CD4-positive, CD25-positive, alpha-beta regulatory T cell (primary cell): Measurements from ENCODE around the gene SULT2A1. TPM values are rescaled to one million over a fixed set of nuclear protein-coding genes. Genes with fewer than 3 reads are reported as not detected.

Source experiments
- polyA plus RNA-seq, 4 donors: library from polyadenylated mRNA; unstranded; fragments of 300-500 nt; fragmentation: Illumina TruSeq; gene quantifications; one replicate each; pipeline ENCODE4 v1.2.3, GENCODE V29; 2021
- total RNA-seq: library from RNA; stranded (reverse); gene quantifications from one replicate; pipeline ENCODE4 v1.2.3, GENCODE V29; 2022

Gene SULT2A1
- total and polyA plus RNA-seq, 5 donors from 2014 or later, result not detected

Other genes starting within 250 kb of the SULT2A1 start
- 0.86 TPM for gene EHD2, start 172.9 kb downstream of the SULT2A1 start, total RNA-seq
- under 1 TPM in 1 of 4 donors, not detected in 3; 0.05 TPM for gene EHD2, start 172.9 kb downstream of the SULT2A1 start, polyA plus RNA-seq
- gene NOP53, start 140.8 kb downstream of the SULT2A1 start, total RNA-seq, result 701 TPM
- 100 to 1,000 TPM; 168 to 353 (median 217) TPM for gene NOP53, start 140.8 kb downstream of the SULT2A1 start, polyA plus RNA-seq
- gene SELENOW, start 107.6 kb downstream of the SULT2A1 start, total RNA-seq, result 119 TPM
- gene SELENOW, start 107.6 kb downstream of the SULT2A1 start, polyA plus RNA-seq, result 100 to 1,000 TPM; 345 to 422 (median 391) TPM
- gene TPRX1, start 81.8 kb downstream of the SULT2A1 start, total RNA-seq, result not detected
- not detected for gene TPRX1, start 81.8 kb downstream of the SULT2A1 start, polyA plus RNA-seq
- gene CRX, start 64.4 kb downstream of the SULT2A1 start, total RNA-seq, result not detected
- gene CRX, start 64.4 kb downstream of the SULT2A1 start, polyA plus RNA-seq, result not detected
- not detected for gene TPRX2, start 27.1 kb downstream of the SULT2A1 start, total RNA-seq
- not detected for gene TPRX2, start 27.1 kb downstream of the SULT2A1 start, polyA plus RNA-seq
- gene BSPH1, start 105.9 kb upstream of the SULT2A1 start, total RNA-seq, result not detected
- not detected for gene BSPH1, start 105.9 kb upstream of the SULT2A1 start, polyA plus RNA-seq
- gene ELSPBP1, start 108.3 kb upstream of the SULT2A1 start, total RNA-seq, result not detected
- gene ELSPBP1, start 108.3 kb upstream of the SULT2A1 start, polyA plus RNA-seq, result not detected
- gene CABP5, start 157.8 kb upstream of the SULT2A1 start, total RNA-seq, result 0.32 TPM
- not detected for gene CABP5, start 157.8 kb upstream of the SULT2A1 start, polyA plus RNA-seq
- 3.5 TPM for gene PLA2G4C, start 224.5 kb upstream of the SULT2A1 start, total RNA-seq
- gene PLA2G4C, start 224.5 kb upstream of the SULT2A1 start, polyA plus RNA-seq, result 1 to 10 TPM in 2 of 4 donors, under 1 TPM in 2; 0.59 to 2.7 (median 1.3) TPM